Brain microvascular endothelial cell (primary cell): ENCODE measurements around the gene CTNNA3.
"Not testable (repeated sequence)": the region's sequence is repeated elsewhere in the genome, so short reads cannot be mapped to it uniquely, and the experiment has no call there.

Experiments
- DNase-seq: peaks from one replicate; pipeline ENCODE4 v3.0.0-alpha.2; 2020
- H3K27ac ChIP-seq: fragments of 250-450 bp; sonication (Bioruptor Pico); 2 replicates; pipeline ENCODE4 v1.5.1; 2020; ENCODE audit warnings: mild to moderate bottlenecking, moderate library complexity
- H3K27me3 ChIP-seq: fragments of 250-450 bp; sonication (Bioruptor Pico); replicated peaks from 2 replicates; pipeline ENCODE4 v1.5.1; 2020; ENCODE audit warnings: mild to moderate bottlenecking
- H3K36me3 ChIP-seq: fragments of 250-450 bp; sonication (Bioruptor Pico); replicated peaks from 2 replicates; pipeline ENCODE4 v1.5.1; 2020; ENCODE audit warnings: mild to moderate bottlenecking
- H3K4me3 ChIP-seq: 2 replicates; pipeline ENCODE4 v1.5.1; 2011; ENCODE audit warnings: low read depth, mild to moderate bottlenecking, control low read depth, low read length, moderate library complexity
- in situ Hi-C: cut with HindIII; loops from 2 replicates; pipeline ENCODE4 v1.10.0; 2017; ENCODE audit warnings: low sequenced_read_pairs, low pct_ligation_motif_present
- TF ChIP-seq, protein P1 (sequence below): IDR thresholded peaks from 2 replicates; pipeline ENCODE4 v1.5.1; 2011; ENCODE audit warnings: low read depth, mild to moderate bottlenecking, moderate library complexity, low read length, control low read depth, inconsistent platforms; ENCODE audit errors: missing control alignments

Gene CTNNA3

DNA sequence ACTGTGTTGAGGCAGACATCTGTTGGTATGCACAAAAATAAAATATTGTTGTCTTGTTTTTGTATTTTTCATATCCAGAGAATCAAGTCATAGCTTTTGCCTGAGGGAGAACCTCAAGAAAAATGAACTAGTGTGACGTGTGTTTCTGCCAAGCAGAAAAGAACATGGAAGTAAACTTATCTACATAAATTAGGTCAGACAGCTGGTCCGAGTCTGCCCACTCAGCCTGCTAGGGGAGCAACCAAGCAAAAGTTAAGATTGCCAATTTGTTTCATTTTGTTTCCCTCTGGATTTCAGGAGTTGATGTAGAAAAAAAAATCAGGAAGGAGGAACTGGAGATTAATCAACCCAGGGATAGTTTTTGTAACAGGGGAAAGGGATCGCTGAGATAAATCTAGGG is 1342.6 kb downstream of the CTNNA3 start:
- Histone ChIP-seq H3K36me3 (no peaks in the 10 kb centered on the region), H3K27me3 (no peaks in the 10 kb centered on the region), H3K27ac (no peak overlapping the region), H3K4me3 (no peak overlapping the region)
- in situ Hi-C loops, result no loop called here
- TF ChIP-seq, protein P1, sequence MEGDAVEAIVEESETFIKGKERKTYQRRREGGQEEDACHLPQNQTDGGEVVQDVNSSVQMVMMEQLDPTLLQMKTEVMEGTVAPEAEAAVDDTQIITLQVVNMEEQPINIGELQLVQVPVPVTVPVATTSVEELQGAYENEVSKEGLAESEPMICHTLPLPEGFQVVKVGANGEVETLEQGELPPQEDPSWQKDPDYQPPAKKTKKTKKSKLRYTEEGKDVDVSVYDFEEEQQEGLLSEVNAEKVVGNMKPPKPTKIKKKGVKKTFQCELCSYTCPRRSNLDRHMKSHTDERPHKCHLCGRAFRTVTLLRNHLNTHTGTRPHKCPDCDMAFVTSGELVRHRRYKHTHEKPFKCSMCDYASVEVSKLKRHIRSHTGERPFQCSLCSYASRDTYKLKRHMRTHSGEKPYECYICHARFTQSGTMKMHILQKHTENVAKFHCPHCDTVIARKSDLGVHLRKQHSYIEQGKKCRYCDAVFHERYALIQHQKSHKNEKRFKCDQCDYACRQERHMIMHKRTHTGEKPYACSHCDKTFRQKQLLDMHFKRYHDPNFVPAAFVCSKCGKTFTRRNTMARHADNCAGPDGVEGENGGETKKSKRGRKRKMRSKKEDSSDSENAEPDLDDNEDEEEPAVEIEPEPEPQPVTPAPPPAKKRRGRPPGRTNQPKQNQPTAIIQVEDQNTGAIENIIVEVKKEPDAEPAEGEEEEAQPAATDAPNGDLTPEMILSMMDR, result no peak
- DNase-seq, result no peak

DNA sequence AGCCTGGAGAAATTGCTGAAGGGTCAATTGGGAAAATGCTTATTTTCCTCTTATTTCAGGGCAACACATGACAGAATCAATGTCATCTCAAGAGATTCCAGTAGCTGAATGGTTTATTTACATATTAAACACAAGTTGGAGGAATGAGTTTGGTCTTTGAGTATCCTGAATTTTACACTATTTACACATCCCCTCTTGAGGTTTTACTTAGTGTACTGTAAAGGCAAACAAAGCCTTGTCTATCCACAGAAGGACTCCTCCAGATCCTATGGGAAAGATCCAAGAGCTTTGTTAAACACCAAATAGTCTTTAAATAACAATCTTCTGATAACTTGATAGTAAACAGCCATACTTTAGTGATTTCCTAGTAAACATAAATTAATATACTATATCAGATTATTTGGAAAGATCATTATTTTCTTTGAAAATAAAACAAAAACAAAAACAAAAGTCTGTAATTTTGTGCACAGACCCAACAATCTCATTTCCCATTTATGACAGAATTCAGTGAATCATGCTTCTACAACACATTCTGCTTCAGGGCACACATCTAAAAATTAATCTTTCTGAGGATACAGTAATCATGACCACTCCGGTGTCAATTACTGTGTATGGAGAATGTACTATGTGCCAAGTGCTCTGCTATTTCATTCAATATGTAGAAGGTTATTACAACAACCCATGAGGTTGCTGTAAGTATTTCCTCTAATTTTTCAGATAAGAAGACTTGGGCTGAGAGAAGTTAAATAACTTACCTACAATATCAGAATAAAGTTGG is 1345.2 kb downstream of the CTNNA3 start:
- in situ Hi-C loops, result no loop called here
- Histone ChIP-seq H3K27ac (no peak overlapping the region), H3K36me3 (no peaks in the 10 kb centered on the region), H3K27me3 (no peaks in the 10 kb centered on the region), H3K4me3 (no peak overlapping the region)
- DNase-seq, result no peak
- TF ChIP-seq, protein P1, result no peak

DNA sequence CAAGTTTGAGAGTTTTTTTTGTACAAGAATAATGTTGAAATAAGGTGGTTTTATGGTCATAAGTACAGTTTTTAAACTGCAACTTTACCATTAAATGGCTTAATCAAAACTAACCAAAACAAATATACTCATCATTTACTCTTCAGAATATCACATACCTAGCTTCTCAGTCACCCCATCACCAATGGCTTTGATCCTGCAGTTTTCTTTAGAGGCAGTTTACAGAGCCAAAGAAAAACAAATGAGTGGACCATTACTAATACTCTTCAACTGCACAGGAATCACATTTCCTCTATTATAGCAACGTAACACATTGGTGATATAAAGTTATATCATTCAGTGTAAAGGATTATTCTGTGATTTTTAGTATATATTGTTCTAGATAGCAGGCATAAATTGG is 1346.3 kb downstream of the CTNNA3 start:
- DNase-seq, result peak; percentile 67
- Histone ChIP-seq H3K36me3 (no peaks in the 10 kb centered on the region), H3K27me3 (no peaks in the 10 kb centered on the region), H3K27ac (no peak overlapping the region), H3K4me3 (no peak overlapping the region)
- in situ Hi-C loops, result no loop called here
- TF ChIP-seq, protein P1, result no peak

DNA sequence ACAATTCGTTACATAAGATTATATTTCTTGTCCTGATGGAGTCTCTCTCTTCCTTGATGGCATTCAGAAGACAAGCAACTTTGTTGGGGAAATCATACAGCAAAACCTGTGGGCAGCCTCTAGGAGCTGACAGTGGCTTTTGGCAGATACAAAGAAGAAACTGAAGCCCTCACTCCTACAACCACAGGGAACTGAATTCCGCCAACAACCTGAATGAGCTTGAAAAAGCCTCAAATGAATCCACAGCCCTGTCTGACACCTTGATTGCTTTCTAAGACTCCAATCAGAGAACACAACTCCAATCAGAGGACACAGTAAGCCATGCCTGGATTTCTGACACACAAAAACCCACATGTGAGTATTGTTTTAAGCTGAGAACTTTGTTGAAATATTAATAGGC is 1346.9 kb downstream of the CTNNA3 start:
- TF ChIP-seq, protein P1, result no peak
- no peak for DNase-seq
- Histone ChIP-seq H3K27ac (no peak overlapping the region), H3K4me3 (no peak overlapping the region), H3K36me3 (no peaks in the 10 kb centered on the region), H3K27me3 (no peaks in the 10 kb centered on the region)
- in situ Hi-C loops, result no loop called here

DNA sequence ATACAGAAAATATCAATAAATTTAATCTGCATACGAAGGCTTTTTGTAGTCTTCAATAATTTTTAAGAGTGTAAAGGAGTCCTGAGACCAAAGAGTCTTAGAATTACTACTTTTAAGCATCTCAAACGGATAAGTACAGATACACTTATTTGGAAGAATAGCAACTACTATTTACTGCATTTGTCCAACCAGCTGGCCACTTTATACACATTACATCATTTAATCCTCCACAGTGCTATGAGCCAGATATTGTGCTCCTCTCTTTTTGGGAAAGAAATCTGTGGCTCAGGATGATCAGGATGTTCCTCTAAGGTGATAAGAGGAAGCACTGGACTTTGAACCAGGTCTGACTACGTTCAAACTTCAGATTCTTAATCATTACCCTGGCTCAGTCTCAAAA is 1358.8 kb downstream of the CTNNA3 start:
- in situ Hi-C loops, result no loop called here
- DNase-seq, result no peak
- no peaks in the 10 kb centered on the region for H3K36me3 ChIP-seq
- H3K4me3 ChIP-seq, result no peak overlapping the region
- H3K27ac ChIP-seq, result no peak overlapping the region
- H3K27me3 ChIP-seq, result no peaks in the 10 kb centered on the region
- TF ChIP-seq, protein P1, result no peak

DNA sequence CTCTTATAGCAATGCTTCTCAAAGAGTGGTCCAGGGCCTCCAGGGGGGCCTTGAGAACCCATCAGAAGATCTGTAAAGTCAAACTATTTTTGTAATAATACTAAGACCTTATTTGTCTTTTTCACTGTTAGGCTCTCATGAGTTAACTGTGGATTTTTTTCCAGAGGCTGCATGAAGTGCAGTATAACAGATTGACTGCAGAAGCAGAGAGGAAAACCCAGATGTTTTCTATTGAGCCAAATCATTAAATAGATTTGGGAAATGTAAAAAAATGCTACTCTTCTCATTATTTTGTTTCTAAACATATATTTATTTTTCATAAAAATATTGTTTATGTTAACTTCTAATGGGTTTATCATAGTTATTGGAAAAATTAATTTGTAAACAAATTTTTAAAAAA is 1359.2 kb downstream of the CTNNA3 start:
- TF ChIP-seq, protein P1, result no peak
- H3K27ac ChIP-seq, result no peak overlapping the region
- H3K4me3 ChIP-seq, result no peak overlapping the region
- DNase-seq, result no peak
- in situ Hi-C loops, result no loop called here
- H3K27me3 ChIP-seq, result no peaks in the 10 kb centered on the region
- no peaks in the 10 kb centered on the region for H3K36me3 ChIP-seq

DNA sequence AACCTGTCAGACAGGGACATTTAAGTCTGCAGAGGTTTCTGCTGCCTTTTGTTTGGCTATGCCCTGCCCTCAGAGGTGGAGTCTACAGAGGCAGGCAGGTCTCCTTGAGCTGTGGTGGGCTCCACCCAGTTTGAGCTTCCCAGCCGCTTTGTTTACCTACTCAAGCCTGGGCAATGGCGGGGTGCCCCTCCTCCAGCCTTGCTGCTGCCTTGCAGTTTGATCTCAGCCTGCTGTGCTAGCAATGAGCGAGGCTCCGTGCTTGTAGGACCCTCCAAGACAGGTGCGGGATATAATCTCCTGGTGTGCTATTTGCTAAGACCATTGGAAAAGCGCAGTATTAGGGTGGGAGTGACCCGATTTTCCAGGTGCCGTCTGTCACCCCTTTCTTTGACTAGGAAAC is 1360.2 kb downstream of the CTNNA3 start:
- H3K27me3 ChIP-seq, H3K27ac ChIP-seq, in situ Hi-C loops, H3K4me3 ChIP-seq, H3K36me3 ChIP-seq, DNase-seq: not testable (repeated sequence)
